ENCODE data around the gene DCLK1. TPM values are rescaled to one million over a fixed set of nuclear protein-coding genes. Genes with fewer than 3 reads are reported as not detected.

The DCLK1 gene
- total RNA-seq, 1 donor from 2014 or later = not detected

DNA sequence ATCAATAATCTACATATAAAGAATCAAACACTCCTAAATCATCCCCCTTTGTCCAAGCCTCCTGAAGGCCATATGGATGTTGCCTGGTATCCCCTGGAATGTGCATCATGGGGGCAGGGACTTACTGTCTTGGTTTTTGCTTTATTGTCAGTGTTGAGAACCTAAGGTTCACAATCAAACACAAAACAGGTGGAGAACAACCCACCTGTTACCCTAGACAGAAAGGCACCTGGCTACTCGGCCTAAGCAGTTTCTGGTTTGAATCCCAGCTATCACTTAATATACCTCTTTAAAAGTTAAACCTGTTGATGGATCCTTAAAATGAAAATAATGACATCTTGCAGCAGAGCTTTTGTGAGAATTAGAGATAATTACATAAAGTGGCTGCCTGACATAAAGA, 68.9 kb downstream of the DCLK1 start:
- H3K4me3 Mint-ChIP-seq = no peak overlapping the region
- no peaks in the 10 kb centered on the region for H3K36me3 Mint-ChIP-seq (ENCODE audit: low read depth)
- H3K27ac Mint-ChIP-seq = no peak overlapping the region
- intact Hi-C loops (cut with micrococcal nuclease) = no loop called here
- no peaks in the 10 kb centered on the region for H3K4me1 Mint-ChIP-seq
- H3K27me3 Mint-ChIP-seq = no peaks in the 10 kb centered on the region
- peaks cover 4% of the 10 kb centered on the region for H3K9me3 Mint-ChIP-seq
- DNase-seq = no peak

DNA sequence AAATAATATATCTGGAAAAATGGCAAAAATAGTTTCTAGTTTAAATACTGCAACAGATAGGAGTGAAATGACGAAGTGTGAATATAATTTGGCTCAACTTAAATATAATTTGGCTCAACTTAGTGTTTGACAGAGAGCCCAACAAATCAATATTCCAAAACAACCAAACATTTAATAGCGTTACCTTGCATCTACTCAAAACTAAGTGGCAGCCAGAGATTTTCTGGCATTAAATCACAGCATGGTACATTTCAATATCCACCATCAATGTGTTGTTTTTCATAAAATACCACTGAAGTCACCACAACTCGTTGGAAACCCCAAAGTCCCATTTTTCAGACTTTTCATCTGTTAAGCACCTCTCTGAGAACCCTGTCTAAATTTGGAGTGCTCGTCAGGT, 69.6 kb downstream of the DCLK1 start:
- Mint-ChIP-seq H3K9me3 (peaks cover 4% of the 10 kb centered on the region), H3K36me3 (ENCODE audit: low read depth) (no peaks in the 10 kb centered on the region), H3K4me1 (no peaks in the 10 kb centered on the region), H3K27ac (no peak overlapping the region), H3K4me3 (no peak overlapping the region), H3K27me3 (no peaks in the 10 kb centered on the region)
- intact Hi-C loops (cut with micrococcal nuclease) = no loop called here
- no peak for DNase-seq

- Mint-ChIP-seq H3K4me3 (no peak overlapping the region), H3K27ac (no peak overlapping the region), H3K4me1 (no peaks in the 10 kb centered on the region), H3K36me3 (ENCODE audit: low read depth) (no peaks in the 10 kb centered on the region), H3K9me3 (no peaks in the 10 kb centered on the region), H3K27me3 (no peaks in the 10 kb centered on the region)
- intact Hi-C loops (cut with micrococcal nuclease) = no loop called here
- DNase-seq = no peak
Observed at GRCh38 chr13:36061054-36061453, 70.1 kb downstream of the DCLK1 start.

GRCh38 chr13:36059321-36059720, 71.9 kb downstream of the DCLK1 start:
- no peaks in the 10 kb centered on the region for H3K27me3 Mint-ChIP-seq
- no peaks in the 10 kb centered on the region for H3K4me1 Mint-ChIP-seq
- H3K27ac Mint-ChIP-seq = no peak overlapping the region
- intact Hi-C loops (cut with micrococcal nuclease) = no loop called here
- H3K36me3 Mint-ChIP-seq (ENCODE audit: low read depth) = no peaks in the 10 kb centered on the region
- H3K9me3 Mint-ChIP-seq = no peaks in the 10 kb centered on the region
- DNase-seq = no peak
- no peak overlapping the region for H3K4me3 Mint-ChIP-seq

- Mint-ChIP-seq H3K27me3 (no peaks in the 10 kb centered on the region), H3K4me1 (no peaks in the 10 kb centered on the region), H3K9me3 (no peaks in the 10 kb centered on the region), H3K27ac (no peak overlapping the region), H3K4me3 (no peak overlapping the region), H3K36me3 (ENCODE audit: low read depth) (no peaks in the 10 kb centered on the region)
- intact Hi-C loops (cut with micrococcal nuclease) = no loop called here
- DNase-seq = no peak
Observed at GRCh38 chr13:36058116-36058515, 73.1 kb downstream of the DCLK1 start.

GRCh38 chr13:36057547-36057946, 73.6 kb downstream of the DCLK1 start:
- no peaks in the 10 kb centered on the region for H3K9me3 Mint-ChIP-seq
- no peak for DNase-seq
- H3K27ac Mint-ChIP-seq = no peak overlapping the region
- H3K4me1 Mint-ChIP-seq = no peaks in the 10 kb centered on the region
- H3K4me3 Mint-ChIP-seq = no peak overlapping the region
- no peaks in the 10 kb centered on the region for H3K36me3 Mint-ChIP-seq (ENCODE audit: low read depth)
- intact Hi-C loops (cut with micrococcal nuclease) = no loop called here
- H3K27me3 Mint-ChIP-seq = no peaks in the 10 kb centered on the region

GRCh38 chr13:36057041-36057440, 74.1 kb downstream of the DCLK1 start:
- intact Hi-C loops (cut with micrococcal nuclease) = no loop called here
- Mint-ChIP-seq H3K27ac (no peak overlapping the region), H3K36me3 (ENCODE audit: low read depth) (no peaks in the 10 kb centered on the region), H3K9me3 (no peaks in the 10 kb centered on the region), H3K27me3 (no peaks in the 10 kb centered on the region), H3K4me3 (no peak overlapping the region), H3K4me1 (no peaks in the 10 kb centered on the region)
- DNase-seq = no peak

- Mint-ChIP-seq H3K36me3 (ENCODE audit: low read depth) (no peaks in the 10 kb centered on the region), H3K4me3 (no peak overlapping the region), H3K4me1 (no peaks in the 10 kb centered on the region), H3K27me3 (no peaks in the 10 kb centered on the region), H3K27ac (no peak overlapping the region), H3K9me3 (no peaks in the 10 kb centered on the region)
- DNase-seq = no peak
- intact Hi-C loops (cut with micrococcal nuclease) = no loop called here
Observed at GRCh38 chr13:36055366-36055765, 75.8 kb downstream of the DCLK1 start.

DNA sequence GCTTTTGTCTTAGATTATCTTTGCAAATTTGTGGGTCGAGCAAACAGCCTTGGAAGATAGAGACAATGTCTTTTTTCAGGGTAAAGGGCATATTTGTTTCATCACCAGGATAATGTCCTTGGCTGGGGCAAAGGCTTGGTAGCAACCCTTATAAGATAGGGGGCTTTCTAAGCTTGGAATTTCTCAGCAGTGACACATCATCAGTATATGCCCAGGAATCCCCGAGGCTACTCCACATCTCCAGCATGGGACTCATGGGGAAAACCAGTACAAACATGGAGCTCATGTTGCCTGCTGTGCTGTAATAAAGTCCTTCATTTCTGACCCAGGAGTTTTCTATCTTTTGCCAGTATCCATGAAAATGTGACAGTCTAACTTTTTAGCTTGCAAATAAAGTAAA, 77.1 kb downstream of the DCLK1 start:
- DNase-seq = no peak
- Mint-ChIP-seq H3K4me1 (no peaks in the 10 kb centered on the region), H3K9me3 (no peaks in the 10 kb centered on the region), H3K36me3 (ENCODE audit: low read depth) (no peaks in the 10 kb centered on the region), H3K27ac (no peak overlapping the region), H3K27me3 (no peaks in the 10 kb centered on the region), H3K4me3 (no peak overlapping the region)
- intact Hi-C loops (cut with micrococcal nuclease) = no loop called here

DNA sequence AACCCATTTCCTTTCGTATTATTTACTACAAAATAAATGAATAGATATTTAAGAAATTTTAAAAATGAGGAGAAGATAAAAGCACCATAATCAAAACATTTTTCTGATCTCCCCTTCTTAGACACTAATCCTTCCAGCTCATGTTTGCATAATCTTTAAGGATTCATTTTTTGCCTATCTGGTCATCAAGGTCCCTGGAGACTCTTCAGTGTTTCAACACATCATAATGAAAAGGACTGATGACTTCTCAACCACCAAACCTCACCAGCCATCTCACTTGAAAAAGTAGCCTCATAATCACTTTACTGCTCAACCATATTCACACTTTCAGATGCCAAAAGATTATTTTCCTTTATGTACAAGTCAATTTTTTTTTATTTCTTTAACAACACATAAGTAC, 80.1 kb downstream of the DCLK1 start:
- intact Hi-C loops (cut with micrococcal nuclease) = no loop called here
- no peak overlapping the region for H3K27ac Mint-ChIP-seq
- no peaks in the 10 kb centered on the region for H3K36me3 Mint-ChIP-seq (ENCODE audit: low read depth)
- no peaks in the 10 kb centered on the region for H3K9me3 Mint-ChIP-seq
- H3K4me3 Mint-ChIP-seq = no peak overlapping the region
- no peaks in the 10 kb centered on the region for H3K4me1 Mint-ChIP-seq
- no peak for DNase-seq
- H3K27me3 Mint-ChIP-seq = no peaks in the 10 kb centered on the region

DNA sequence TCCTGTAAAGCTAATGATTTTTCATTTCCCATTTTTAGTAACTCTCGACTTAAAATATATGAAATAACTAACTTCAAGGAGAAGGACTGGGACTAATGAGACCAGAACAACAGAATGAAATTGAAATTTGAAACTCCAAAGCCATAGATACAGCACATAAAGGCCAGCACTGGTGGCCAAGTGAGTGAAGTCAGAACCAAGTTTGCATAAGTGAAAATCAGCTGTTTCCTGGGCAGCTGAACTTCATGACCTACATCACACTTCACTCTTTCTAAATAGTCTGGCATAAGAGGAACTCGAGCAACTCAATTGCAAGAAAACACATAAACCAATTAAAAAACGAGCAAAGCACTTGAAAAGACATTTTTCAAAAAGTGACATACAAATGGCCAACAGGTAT, 84.5 kb downstream of the DCLK1 start:
- Mint-ChIP-seq H3K4me1 (no peaks in the 10 kb centered on the region), H3K36me3 (ENCODE audit: low read depth) (no peaks in the 10 kb centered on the region), H3K27me3 (no peaks in the 10 kb centered on the region), H3K27ac (no peak overlapping the region), H3K9me3 (no peaks in the 10 kb centered on the region), H3K4me3 (no peak overlapping the region)
- no peak for DNase-seq
- intact Hi-C loops (cut with micrococcal nuclease) = no loop called here

GRCh38 chr13:36038785-36039555, 92.2 kb downstream of the DCLK1 start:
- no peaks in the 10 kb centered on the region for H3K27me3 Mint-ChIP-seq

DNA sequence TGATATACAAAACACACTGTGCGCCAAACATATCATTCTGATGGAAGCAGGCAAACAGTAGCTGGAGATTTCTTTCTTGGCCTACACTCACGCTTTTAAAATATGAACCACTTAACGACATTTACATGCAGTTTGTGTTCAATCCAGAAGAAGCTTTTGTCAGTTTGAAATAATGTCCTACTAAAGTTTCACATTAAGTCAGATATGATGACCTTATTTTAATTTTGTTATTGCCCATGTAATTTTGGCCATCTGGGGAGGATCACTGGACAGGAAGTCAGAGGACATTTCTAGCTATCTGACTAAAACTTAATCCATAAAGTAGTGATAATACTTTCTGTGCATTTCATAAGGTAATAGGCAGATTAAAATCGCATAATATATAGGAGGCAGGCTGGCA, 98.1 kb downstream of the DCLK1 start:
- Mint-ChIP-seq H3K4me3 (no peak overlapping the region), H3K27me3 (no peaks in the 10 kb centered on the region), H3K4me1 (no peaks in the 10 kb centered on the region), H3K36me3 (ENCODE audit: low read depth) (no peaks in the 10 kb centered on the region), H3K9me3 (peaks cover 3% of the 10 kb centered on the region), H3K27ac (no peak overlapping the region)
- intact Hi-C loops (cut with micrococcal nuclease) = no loop called here
- no peak for DNase-seq

More at GRCh38 chr13:36038785-36039555, 92.2 kb downstream of the DCLK1 start:
- Mint-ChIP-seq H3K27ac (no peak overlapping the region), H3K36me3 (ENCODE audit: low read depth) (no peaks in the 10 kb centered on the region), H3K4me3 (no peak overlapping the region), H3K4me1 (no peaks in the 10 kb centered on the region), H3K9me3 (no peaks in the 10 kb centered on the region)
- intact Hi-C loops (cut with micrococcal nuclease) = no loop called here
- no peak for DNase-seq

DNA sequence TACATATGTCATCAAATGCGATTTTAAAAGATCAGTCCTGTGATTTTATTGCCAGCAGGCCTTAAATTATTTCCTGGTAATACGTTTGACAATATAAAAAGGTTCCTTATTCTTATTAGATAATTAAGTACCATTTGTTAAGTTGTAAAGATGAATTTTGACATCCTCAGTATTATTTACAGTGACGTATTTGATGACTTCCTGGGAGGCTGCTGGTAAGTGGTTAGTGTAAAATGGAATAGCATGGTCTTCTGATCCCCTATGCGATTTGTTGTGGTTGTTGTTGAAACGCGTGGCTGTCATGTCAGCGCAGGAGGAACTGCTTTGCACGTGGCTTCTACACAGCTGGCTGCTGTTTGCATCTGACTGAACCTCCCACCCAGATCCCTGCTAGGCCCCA, 99.7 kb downstream of the DCLK1 start:
- no peak for DNase-seq
- Mint-ChIP-seq H3K27ac (no peak overlapping the region), H3K36me3 (ENCODE audit: low read depth) (no peaks in the 10 kb centered on the region), H3K4me3 (no peak overlapping the region), H3K4me1 (no peaks in the 10 kb centered on the region), H3K9me3 (peaks cover 3% of the 10 kb centered on the region), H3K27me3 (no peaks in the 10 kb centered on the region)
- intact Hi-C loops (cut with micrococcal nuclease) = no loop called here

DNA sequence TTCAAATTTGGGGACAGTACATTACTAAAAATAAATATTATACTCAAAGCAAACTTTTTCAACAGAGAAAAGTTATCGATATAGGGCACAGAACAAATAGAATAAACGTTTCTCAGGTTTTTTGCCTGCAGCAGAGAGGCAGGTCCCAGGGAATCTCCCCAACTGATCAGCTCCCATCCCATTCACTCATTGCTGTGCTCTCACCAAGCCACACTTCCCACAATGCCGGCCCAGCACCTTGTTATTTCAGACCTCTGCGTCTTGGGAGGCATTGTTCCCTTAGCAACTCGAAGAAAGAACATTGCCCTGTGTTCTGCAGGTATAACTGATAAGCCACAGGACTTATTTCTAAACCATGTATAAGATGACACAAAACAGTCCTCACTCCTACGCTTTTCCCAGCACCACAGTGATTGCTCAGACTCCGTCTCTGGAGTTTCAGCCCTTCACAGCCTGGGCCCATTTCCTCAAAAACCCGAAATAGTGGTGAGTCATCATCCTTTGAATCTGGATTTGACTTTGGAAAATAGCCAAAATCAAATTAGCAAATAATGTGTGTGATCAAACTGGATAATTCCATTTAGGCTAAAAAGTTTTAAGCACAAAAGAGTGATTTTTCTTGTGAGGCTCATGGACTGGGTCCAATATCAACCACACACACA, 100.4 kb downstream of the DCLK1 start:
- Mint-ChIP-seq H3K36me3 (ENCODE audit: low read depth) (no peaks in the 10 kb centered on the region), H3K4me3 (no peak overlapping the region), H3K27ac (no peak overlapping the region), H3K4me1 (no peaks in the 10 kb centered on the region), H3K9me3 (peaks cover 3% of the 10 kb centered on the region), H3K27me3 (no peaks in the 10 kb centered on the region)
- intact Hi-C loops (cut with micrococcal nuclease) = no loop called here
- DNase-seq = no peak

All from activated CD4-positive, alpha-beta T cell treated with anti-CD3 and anti-CD28 coated beads, Interleukin-2, amount 10 ng/mL, durations not matched to agents 24 days and 14 days (primary cell).